Osteoblast (primary cell): ENCODE measurements around the gene EML5. TPM values are rescaled to one million over a fixed set of nuclear protein-coding genes. Genes with fewer than 3 reads are reported as not detected.

Experiments used
- DNase-seq: peaks from one replicate; pipeline ENCODE4 v3.0.0; 2011; ENCODE audit warnings: low spot score, mixed read lengths; ENCODE audit not compliant: insufficient read length; ENCODE audit errors: missing footprints
- H2AFZ ChIP-seq: 2 replicates; pipeline ENCODE4 v1.6.0; 2011; ENCODE audit warnings: mild to moderate bottlenecking, low read length
- H3K27ac ChIP-seq: 2 replicates; pipeline ENCODE4 v1.5.1; 2011; ENCODE audit warnings: mild to moderate bottlenecking, low read depth, low read length, moderate library complexity
- H3K27me3 ChIP-seq: 2 replicates; pipeline ENCODE4 v1.6.0; 2012; ENCODE audit warnings: mild to moderate bottlenecking, control low read depth, inconsistent platforms, low read length, moderate library complexity; ENCODE audit not compliant: insufficient read depth
- H3K36me3 ChIP-seq: 2 replicates; pipeline ENCODE4 v1.5.1; 2011; ENCODE audit warnings: mild to moderate bottlenecking, low read length, control low read depth, moderate library complexity; ENCODE audit not compliant: insufficient read depth
- H3K4me1 ChIP-seq: 2 replicates; pipeline ENCODE4 v1.5.1; 2011; ENCODE audit warnings: mild to moderate bottlenecking, low read length, control low read depth, moderate library complexity; ENCODE audit not compliant: insufficient read depth
- H3K4me2 ChIP-seq: 2 replicates; pipeline ENCODE4 v1.6.0; 2011; ENCODE audit warnings: mild to moderate bottlenecking, low read length; ENCODE audit not compliant: insufficient read depth
- H3K4me3 ChIP-seq: fragments of 200-600 bp; sonication (generic); 3 replicates; pipeline ENCODE4 v1.5.1; 2012; ENCODE audit warnings: mild to moderate bottlenecking, low read length, inconsistent platforms; ENCODE audit not compliant: insufficient read depth
- H3K79me2 ChIP-seq: 2 replicates; pipeline ENCODE4 v1.6.0; 2012; ENCODE audit warnings: mild to moderate bottlenecking, low read length, control low read depth, inconsistent platforms; ENCODE audit not compliant: insufficient read depth
- H3K9me3 ChIP-seq: 2 replicates; pipeline ENCODE4 v1.5.1; 2011; ENCODE audit warnings: low read depth, low read length, control low read depth
- H4K20me1 ChIP-seq: 2 replicates; pipeline ENCODE4 v1.6.0; 2012; ENCODE audit warnings: mild to moderate bottlenecking, low read length, control low read depth; ENCODE audit not compliant: insufficient read depth
- total RNA-seq: library from RNA; depleted of rRNA; stranded (reverse); fragments of >200 nt; gene quantifications from 2 replicates; pipeline ENCODE4 v1.2.3, GENCODE V29; 2012
- TF ChIP-seq, protein P1 (sequence below): IDR thresholded peaks from 2 replicates; pipeline ENCODE4 v1.5.1; 2011; ENCODE audit warnings: mild to moderate bottlenecking, low read depth, low read length, moderate library complexity; ENCODE audit errors: extremely low read depth

Gene EML5
- total RNA-seq, 1 donor, result under 0.01 TPM

DNA sequence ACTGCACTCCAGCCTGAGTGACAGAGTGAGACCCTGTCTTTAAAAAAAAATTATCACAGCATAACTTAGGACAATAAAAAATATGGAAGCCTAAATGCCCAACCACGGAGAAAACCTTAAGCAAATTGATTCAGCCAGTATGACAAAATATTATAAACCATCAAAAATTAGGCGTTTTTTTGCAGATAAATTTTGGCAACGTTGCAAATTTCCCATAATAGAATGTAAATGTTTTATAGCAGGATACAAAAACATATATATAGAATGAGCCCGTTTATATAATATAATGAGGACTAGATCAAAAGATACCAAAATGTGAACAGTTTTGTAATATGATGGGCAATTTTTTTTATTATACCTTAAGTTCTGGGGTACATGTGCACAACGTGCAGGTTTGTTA, 6.8 kb upstream of the EML5 start:
- H3K4me1 ChIP-seq, result no peaks in the 10 kb centered on the region
- no peak overlapping the region for H3K4me3 ChIP-seq
- no peak overlapping the region for H3K4me2 ChIP-seq
- no peak overlapping the region for H2AFZ ChIP-seq
- no peaks in the 10 kb centered on the region for H3K36me3 ChIP-seq
- H3K27me3 ChIP-seq, result no peaks in the 10 kb centered on the region
- TF ChIP-seq, protein P1, sequence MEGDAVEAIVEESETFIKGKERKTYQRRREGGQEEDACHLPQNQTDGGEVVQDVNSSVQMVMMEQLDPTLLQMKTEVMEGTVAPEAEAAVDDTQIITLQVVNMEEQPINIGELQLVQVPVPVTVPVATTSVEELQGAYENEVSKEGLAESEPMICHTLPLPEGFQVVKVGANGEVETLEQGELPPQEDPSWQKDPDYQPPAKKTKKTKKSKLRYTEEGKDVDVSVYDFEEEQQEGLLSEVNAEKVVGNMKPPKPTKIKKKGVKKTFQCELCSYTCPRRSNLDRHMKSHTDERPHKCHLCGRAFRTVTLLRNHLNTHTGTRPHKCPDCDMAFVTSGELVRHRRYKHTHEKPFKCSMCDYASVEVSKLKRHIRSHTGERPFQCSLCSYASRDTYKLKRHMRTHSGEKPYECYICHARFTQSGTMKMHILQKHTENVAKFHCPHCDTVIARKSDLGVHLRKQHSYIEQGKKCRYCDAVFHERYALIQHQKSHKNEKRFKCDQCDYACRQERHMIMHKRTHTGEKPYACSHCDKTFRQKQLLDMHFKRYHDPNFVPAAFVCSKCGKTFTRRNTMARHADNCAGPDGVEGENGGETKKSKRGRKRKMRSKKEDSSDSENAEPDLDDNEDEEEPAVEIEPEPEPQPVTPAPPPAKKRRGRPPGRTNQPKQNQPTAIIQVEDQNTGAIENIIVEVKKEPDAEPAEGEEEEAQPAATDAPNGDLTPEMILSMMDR, result no peak
- no peak for DNase-seq
- no peaks in the 10 kb centered on the region for H4K20me1 ChIP-seq
- no peaks in the 10 kb centered on the region for H3K79me2 ChIP-seq
- no peaks in the 10 kb centered on the region for H3K9me3 ChIP-seq
- H3K27ac ChIP-seq, result no peak overlapping the region

DNA sequence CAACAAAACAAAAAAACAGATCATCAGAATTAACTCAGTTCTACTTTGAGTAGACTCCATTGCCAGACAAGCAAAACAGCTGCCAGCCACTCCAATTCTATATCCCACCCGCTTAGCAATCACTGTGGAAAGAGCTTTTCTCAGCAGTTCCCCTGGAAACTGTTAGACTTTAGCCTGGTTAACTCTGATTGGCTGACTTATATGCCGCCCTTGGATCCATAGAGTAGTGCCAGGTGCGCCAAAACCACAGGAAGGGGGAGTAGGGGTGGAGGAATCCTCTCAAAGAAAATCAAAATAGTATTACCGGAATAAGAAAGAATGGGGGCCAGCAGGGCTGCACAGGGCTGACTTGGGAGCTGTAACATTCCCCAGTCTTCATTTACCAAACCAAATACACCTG, 5.4 kb upstream of the EML5 start:
- TF ChIP-seq, protein P1, result no peak
- Histone ChIP-seq H3K4me3 (no peak overlapping the region), H3K36me3 (no peaks in the 10 kb centered on the region), H3K9me3 (no peaks in the 10 kb centered on the region), H3K27ac (no peak overlapping the region), H3K27me3 (peaks cover 2% of the 10 kb centered on the region), H2AFZ (no peak overlapping the region), H4K20me1 (no peaks in the 10 kb centered on the region), H3K4me2 (no peak overlapping the region), H3K79me2 (no peaks in the 10 kb centered on the region), H3K4me1 (no peaks in the 10 kb centered on the region)
- no peak for DNase-seq

DNA sequence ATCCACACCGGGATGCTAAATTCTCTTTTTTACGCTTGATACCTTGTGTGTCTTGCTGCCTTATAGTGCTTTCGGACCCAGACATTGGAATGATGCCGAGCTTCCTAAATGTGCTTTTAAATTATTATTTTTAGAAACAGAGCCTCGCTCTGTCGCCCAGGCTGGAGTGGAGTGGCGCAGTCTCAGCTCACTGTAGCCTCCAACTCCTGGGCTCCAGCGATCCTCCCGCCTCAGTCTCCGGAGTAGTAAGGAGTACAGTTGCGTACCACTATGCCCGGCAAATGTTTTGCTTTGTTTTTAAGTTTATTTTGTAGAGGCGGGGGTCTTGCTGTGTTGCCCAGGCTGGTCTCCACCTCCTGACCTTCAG, 489 bp upstream of the EML5 start:
- Histone ChIP-seq H3K4me2 (peak overlapping the region; percentile 89), H3K4me3 (peak overlapping the region; percentile 73), H3K9me3 (no peaks in the 10 kb centered on the region), H3K36me3 (no peaks in the 10 kb centered on the region), H3K27me3 (peaks cover 30% of the 10 kb centered on the region), H3K79me2 (no peaks in the 10 kb centered on the region), H4K20me1 (no peaks in the 10 kb centered on the region), H3K27ac (no peak overlapping the region), H3K4me1 (no peaks in the 10 kb centered on the region), H2AFZ (peak overlapping the region; percentile 92)
- no peak for DNase-seq
- TF ChIP-seq, protein P1, result no peak

DNA sequence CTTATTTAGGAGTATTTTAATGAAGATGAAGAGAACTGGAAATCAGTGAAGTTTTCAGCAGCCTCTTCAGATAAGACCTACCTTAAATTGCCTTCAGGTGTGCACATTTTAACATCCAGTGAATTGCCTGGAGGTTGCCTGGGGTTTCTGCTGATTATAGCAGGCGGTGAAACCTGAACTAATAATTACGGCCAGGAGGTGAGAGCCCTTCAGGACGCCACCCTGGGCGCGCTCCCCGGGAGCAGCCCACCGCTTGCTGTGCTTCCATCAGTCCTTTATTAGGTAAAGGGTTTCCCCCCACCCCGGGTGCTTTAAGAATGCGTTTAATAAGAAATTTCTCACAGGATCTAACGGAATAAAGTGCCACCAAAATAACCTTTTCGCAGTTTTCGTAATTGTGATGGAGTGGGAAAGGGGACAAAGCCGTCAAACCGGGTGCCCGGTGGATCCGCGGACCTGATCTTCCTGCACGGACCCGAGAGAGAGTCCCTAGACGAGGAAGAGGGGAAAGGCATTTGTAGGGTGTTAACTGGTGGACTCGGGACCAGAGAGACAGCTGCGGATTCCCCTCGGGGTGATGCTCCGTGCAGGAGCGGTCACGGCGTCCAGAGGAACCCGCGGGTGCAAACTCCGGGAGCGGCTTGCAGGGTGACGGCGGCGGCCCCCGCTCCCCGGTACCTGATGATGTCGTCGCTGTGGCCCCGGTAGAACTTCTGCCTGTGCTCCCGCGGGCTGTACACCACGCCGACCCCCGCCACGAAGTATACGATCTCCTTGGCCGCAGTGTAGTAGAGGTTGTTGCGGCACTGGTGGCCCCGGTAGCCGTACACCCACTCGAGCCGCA, 902 bp downstream of the EML5 start:
- peak overlapping the region; percentile 56 for H2AFZ ChIP-seq
- peak overlapping the region; percentile 89 for H3K4me2 ChIP-seq
- no peaks in the 10 kb centered on the region for H3K79me2 ChIP-seq
- TF ChIP-seq, protein P1, result no peak
- H3K27me3 ChIP-seq, result peaks cover 30% of the 10 kb centered on the region
- H4K20me1 ChIP-seq, result no peaks in the 10 kb centered on the region
- no peaks in the 10 kb centered on the region for H3K36me3 ChIP-seq
- peak overlapping the region; percentile 73 for H3K4me3 ChIP-seq
- peak; percentile 65 for DNase-seq
- H3K4me1 ChIP-seq, result no peaks in the 10 kb centered on the region
- H3K9me3 ChIP-seq, result no peaks in the 10 kb centered on the region
- H3K27ac ChIP-seq, result no peak overlapping the region
